Neural progenitor cell (in vitro differentiated cells): ENCODE data around the gene ITGAD. TPM values are rescaled to one million over a fixed set of nuclear protein-coding genes. Genes with fewer than 3 reads are reported as not detected.
A peak's percentile ranks its signal among the peaks of the same experiment; 100 is the strongest.
"Not testable (repeated sequence)": the region's sequence is repeated elsewhere in the genome, so short reads cannot be mapped to it uniquely, and the experiment has no call there.

Experiments used
- DNase-seq: peaks from one replicate; pipeline ENCODE4 v3.0.0-alpha.2; 2016; ENCODE audit warnings: low spot score
- H2AFZ ChIP-seq: fragments of 200-600 bp; sonication (generic); replicated peaks from 2 replicates; pipeline ENCODE4 v1.6.1; 2016; ENCODE audit warnings: antibody characterized with exemption
- H3F3A ChIP-seq: fragments of 200-600 bp; sonication (generic); 2 replicates; pipeline ENCODE4 v1.6.1; 2016; ENCODE audit warnings: antibody characterized with exemption, low read depth
- H3K27ac ChIP-seq: fragments of 200-600 bp; sonication (generic); 2 replicates; pipeline ENCODE4 v1.5.1; 2016; ENCODE audit warnings: mild to moderate bottlenecking
- H3K27me3 ChIP-seq: fragments of 200-600 bp; sonication (generic); 2 replicates; pipeline ENCODE4 v1.6.1; 2016; ENCODE audit warnings: mild to moderate bottlenecking, moderate library complexity
- H3K36me3 ChIP-seq: fragments of 200-600 bp; sonication (generic); 2 replicates; pipeline ENCODE4 v1.5.1; 2016
- H3K4me1 ChIP-seq: fragments of 200-600 bp; sonication (generic); 2 replicates; pipeline ENCODE4 v1.6.1; 2016; ENCODE audit warnings: mixed run types
- H3K4me2 ChIP-seq: fragments of 200-600 bp; sonication (generic); 2 replicates; pipeline ENCODE4 v1.6.1; 2016
- H3K4me3 ChIP-seq: fragments of 200-600 bp; sonication (generic); 2 replicates; pipeline ENCODE4 v1.5.1; 2016
- H3K79me2 ChIP-seq: fragments of 200-600 bp; sonication (generic); 2 replicates; pipeline ENCODE4 v1.6.1; 2016; ENCODE audit warnings: low read depth
- H3K9ac ChIP-seq: fragments of 200-600 bp; sonication (generic); 2 replicates; pipeline ENCODE4 v1.6.1; 2016
- H3K9me3 ChIP-seq: fragments of 200-600 bp; sonication (generic); 2 replicates; pipeline ENCODE4 v1.5.1; 2016; ENCODE audit warnings: low read depth
- H4K20me1 ChIP-seq: fragments of 200-600 bp; sonication (generic); 2 replicates; pipeline ENCODE4 v1.6.1; 2016; ENCODE audit warnings: low read depth
- H3K27ac Mint-ChIP-seq: 3 replicates; pipeline ENCODE4 v1.8.0; 2021; ENCODE audit warnings: mixed read lengths
- H3K27me3 Mint-ChIP-seq: 2 replicates; pipeline ENCODE4 v1.8.0; 2022; ENCODE audit warnings: low read depth, mild to moderate bottlenecking, inconsistent platforms, moderate library complexity, mixed read lengths; ENCODE audit not compliant: insufficient read depth
- H3K36me3 Mint-ChIP-seq: 3 replicates; pipeline ENCODE4 v1.8.0; 2021; ENCODE audit warnings: mixed read lengths
- H3K4me1 Mint-ChIP-seq: 3 replicates; pipeline ENCODE4 v1.8.0; 2021; ENCODE audit warnings: mixed read lengths
- H3K4me3 Mint-ChIP-seq: 3 replicates; pipeline ENCODE4 v1.8.0; 2021; ENCODE audit warnings: mild to moderate bottlenecking, moderate library complexity, mixed read lengths
- H3K9me3 Mint-ChIP-seq: 3 replicates; pipeline ENCODE4 v1.8.0; 2020; ENCODE audit warnings: mixed read lengths
- CTCF ChIP-seq: fragments of 200-600 bp; sonication (generic); IDR thresholded peaks from 2 replicates; pipeline ENCODE4 v1.5.1; 2017; ENCODE audit warnings: antibody characterized with exemption, mild to moderate bottlenecking
- EZH2 ChIP-seq: fragments of 200-600 bp; sonication (generic); IDR thresholded peaks from 2 replicates; pipeline ENCODE4 v1.6.1; 2017; ENCODE audit warnings: antibody characterized with exemption, mild to moderate bottlenecking, moderate library complexity
- EZH2phosphoT487 ChIP-seq: fragments of 200-600 bp; sonication (generic); IDR thresholded peaks from 2 replicates; pipeline ENCODE4 v1.6.1; 2017; ENCODE audit warnings: antibody characterized with exemption
- total RNA-seq: library from RNA; depleted of rRNA; stranded (reverse); fragments of >200 nt; gene quantifications from 2 replicates; pipeline ENCODE4 v1.2.3, GENCODE V29; 2015; ENCODE audit warnings: low replicate concordance

Gene ITGAD
- total RNA-seq, 1 donor from 2014 or later, result not detected

DNA sequence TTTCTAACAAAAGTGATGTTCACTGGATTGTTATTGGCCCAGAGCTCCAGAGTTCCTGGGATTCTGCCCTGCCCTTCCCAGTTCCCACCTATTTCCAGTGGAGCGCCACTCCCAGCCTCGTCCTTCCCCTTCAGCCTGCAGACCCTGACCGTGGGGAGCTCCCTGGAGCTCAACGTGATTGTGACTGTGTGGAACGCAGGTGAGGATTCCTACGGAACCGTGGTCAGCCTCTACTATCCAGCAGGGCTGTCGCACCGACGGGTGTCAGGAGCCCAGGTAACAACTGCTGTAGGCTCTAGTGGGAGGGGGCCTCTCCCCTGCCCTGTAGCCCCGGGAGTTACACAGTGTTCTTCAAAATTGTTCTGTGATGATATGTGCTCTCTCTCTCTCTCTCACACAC, 23.2 kb downstream of the ITGAD start:
- no peak overlapping the region for H3K4me2 ChIP-seq
- no peaks in the 10 kb centered on the region for H3F3A ChIP-seq
- peaks cover 9% of the 10 kb centered on the region for H3K9me3 Mint-ChIP-seq
- peaks cover 2% of the 10 kb centered on the region for H3K27me3 Mint-ChIP-seq
- TF ChIP-seq CTCF (no peak), EZH2 (no peak), EZH2phosphoT487 (no peak)
- no peak overlapping the region for H3K4me3 Mint-ChIP-seq
- H3K36me3 Mint-ChIP-seq, result no peaks in the 10 kb centered on the region
- H2AFZ ChIP-seq, result no peak overlapping the region
- H3K27me3 ChIP-seq, result no peaks in the 10 kb centered on the region
- H3K9ac ChIP-seq, result no peak overlapping the region
- H3K4me1 ChIP-seq, result no peaks in the 10 kb centered on the region
- no peaks in the 10 kb centered on the region for H3K4me1 Mint-ChIP-seq
- no peak overlapping the region for H3K4me3 ChIP-seq
- no peaks in the 10 kb centered on the region for H3K36me3 ChIP-seq
- no peak for DNase-seq
- no peak overlapping the region for H3K27ac Mint-ChIP-seq
- no peaks in the 10 kb centered on the region for H3K9me3 ChIP-seq
- H3K79me2 ChIP-seq, result no peaks in the 10 kb centered on the region
- no peaks in the 10 kb centered on the region for H4K20me1 ChIP-seq
- no peak overlapping the region for H3K27ac ChIP-seq

- not testable (repeated sequence) for H2AFZ ChIP-seq, H3K27me3 ChIP-seq, H3K36me3 Mint-ChIP-seq, DNase-seq, H3K27ac ChIP-seq, H3K79me2 ChIP-seq, H3K4me1 ChIP-seq, H3K27ac Mint-ChIP-seq, H3K27me3 Mint-ChIP-seq, H4K20me1 ChIP-seq, H3F3A ChIP-seq, H3K36me3 ChIP-seq, H3K9me3 Mint-ChIP-seq, H3K4me2 ChIP-seq, H3K4me3 ChIP-seq, H3K4me1 Mint-ChIP-seq, H3K9ac ChIP-seq, H3K4me3 Mint-ChIP-seq, H3K9me3 ChIP-seq
Measured at GRCh38 chr16:31417036-31417435, 23.9 kb downstream of the ITGAD start.

GRCh38 chr16:31417916-31418315, 24.8 kb downstream of the ITGAD start:
- H3K79me2 ChIP-seq, result no peaks in the 10 kb centered on the region
- H3K9me3 ChIP-seq, result no peaks in the 10 kb centered on the region
- Mint-ChIP-seq H3K4me1 (no peaks in the 10 kb centered on the region), H3K27ac (no peak overlapping the region), H3K36me3 (no peaks in the 10 kb centered on the region), H3K27me3 (peaks cover 3% of the 10 kb centered on the region), H3K4me3 (peak overlapping the region; percentile 52), H3K9me3 (peaks cover 9% of the 10 kb centered on the region)
- no peaks in the 10 kb centered on the region for H3K36me3 ChIP-seq
- no peak overlapping the region for H2AFZ ChIP-seq
- TF ChIP-seq CTCF, result no peak
- no peak for TF ChIP-seq EZH2
- TF ChIP-seq EZH2phosphoT487, result no peak
- no peaks in the 10 kb centered on the region for H4K20me1 ChIP-seq
- H3F3A ChIP-seq, result no peaks in the 10 kb centered on the region
- no peak for DNase-seq
- no peak overlapping the region for H3K27ac ChIP-seq
- no peak overlapping the region for H3K4me3 ChIP-seq
- H3K9ac ChIP-seq, result no peak overlapping the region
- no peak overlapping the region for H3K4me2 ChIP-seq
- H3K4me1 ChIP-seq, result no peaks in the 10 kb centered on the region
- no peaks in the 10 kb centered on the region for H3K27me3 ChIP-seq

DNA sequence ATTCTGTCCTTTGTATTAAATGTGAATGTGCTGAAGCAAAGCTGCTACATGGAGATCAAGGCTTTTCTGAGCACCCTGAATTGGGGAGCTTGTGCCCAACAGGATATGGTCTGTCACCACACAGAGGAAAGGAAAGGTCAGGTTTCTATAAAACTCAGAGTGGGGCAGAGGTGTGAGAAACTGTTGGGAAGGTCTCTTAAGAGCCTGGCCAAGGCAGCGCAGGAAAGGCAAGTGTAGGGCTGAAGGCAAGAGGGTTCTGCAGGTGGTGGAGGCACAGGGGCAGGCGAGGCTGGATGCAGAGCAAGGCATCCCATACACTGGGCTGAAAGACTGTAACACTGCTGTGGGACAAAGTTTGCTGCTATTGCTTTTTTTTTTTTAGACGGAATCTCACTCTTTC, 26.9 kb downstream of the ITGAD start:
- Histone ChIP-seq H3F3A (no peaks in the 10 kb centered on the region), H3K9me3 (no peaks in the 10 kb centered on the region), H3K4me3 (no peak overlapping the region), H3K79me2 (no peaks in the 10 kb centered on the region), H3K27me3 (no peaks in the 10 kb centered on the region), H3K27ac (no peak overlapping the region), H3K36me3 (no peaks in the 10 kb centered on the region), H3K9ac (no peak overlapping the region), H4K20me1 (no peaks in the 10 kb centered on the region), H2AFZ (no peak overlapping the region), H3K4me2 (no peak overlapping the region), H3K4me1 (no peaks in the 10 kb centered on the region)
- Mint-ChIP-seq H3K4me1 (no peaks in the 10 kb centered on the region), H3K27ac (no peak overlapping the region), H3K9me3 (peaks cover 9% of the 10 kb centered on the region), H3K36me3 (no peaks in the 10 kb centered on the region), H3K27me3 (peaks cover 3% of the 10 kb centered on the region), H3K4me3 (no peak overlapping the region)
- no peak for DNase-seq
- TF ChIP-seq EZH2 (no peak), EZH2phosphoT487 (no peak), CTCF (no peak)
